HepG2 (cell line): ENCODE data around the gene RETN. TPM values are rescaled to one million over a fixed set of nuclear protein-coding genes. Genes with fewer than 3 reads are reported as not detected.

Source experiments
- CBX5 ChIP-seq: sonication (generic); formaldehyde crosslinking; IDR thresholded peaks from 2 replicates; pipeline ENCODE4 v1.4.0; 2020; ENCODE audit warnings: missing genetic modification reagents, borderline replicate concordance
- ETV5 ChIP-seq: IDR thresholded peaks from 2 replicates; pipeline ENCODE4 v1.6.1; 2018; ENCODE audit warnings: missing biosample characterization, missing genetic modification reagents, inconsistent platforms, borderline replicate concordance
- FOXP1 ChIP-seq, 2 experiments: fragments of 450-650 bp in 1 of 2; IDR thresholded peaks; 2 replicates each; pipeline ENCODE4 v1.6.1; 2017 to 2018; ENCODE audit warnings: antibody characterized with exemption in 1 of 2
- JUN ChIP-seq: sonication (generic); formaldehyde crosslinking; IDR thresholded peaks from 2 replicates; pipeline ENCODE4 v1.4.0; 2020; ENCODE audit warnings: mild to moderate bottlenecking, missing genetic modification reagents
- KIAA2018 ChIP-seq: sonication (generic); formaldehyde crosslinking; IDR thresholded peaks from 2 replicates; pipeline ENCODE4 v1.5.0; 2020; ENCODE audit warnings: mild to moderate bottlenecking, missing genetic modification reagents, borderline replicate concordance
- MLXIP ChIP-seq: sonication (generic); formaldehyde crosslinking; IDR thresholded peaks from 2 replicates; pipeline ENCODE4 v1.9.0; 2021; ENCODE audit warnings: missing genetic modification reagents, borderline replicate concordance
- MXD4 ChIP-seq: IDR thresholded peaks from 2 replicates; pipeline ENCODE4 v1.6.1; 2016; ENCODE audit warnings: mild to moderate bottlenecking, missing biosample characterization, missing genetic modification reagents
- NFKB2 ChIP-seq: sonication (generic); formaldehyde crosslinking; IDR thresholded peaks from 2 replicates; pipeline ENCODE4 v1.4.0; 2020; ENCODE audit warnings: missing genetic modification reagents, borderline replicate concordance
- POLR2G ChIP-seq: fragments of 200-400 bp; formaldehyde crosslinking; IDR thresholded peaks from 2 replicates; pipeline ENCODE4 v1.6.1; 2018; ENCODE audit warnings: mild to moderate bottlenecking, low read depth, low read length, moderate library complexity
- RARA ChIP-seq: IDR thresholded peaks from 2 replicates; pipeline ENCODE4 v1.6.1; 2016; ENCODE audit warnings: missing genetic modification reagents, missing compliant biosample characterization
- REL ChIP-seq: sonication (generic); formaldehyde crosslinking; conservative IDR thresholded peaks from 2 replicates; pipeline ENCODE4 v1.8.0; 2022; ENCODE audit warnings: mild to moderate bottlenecking, missing genetic modification reagents, moderate library complexity
- RFXANK ChIP-seq: IDR thresholded peaks from 2 replicates; pipeline ENCODE4 v1.6.1; 2016
- TFAP4 ChIP-seq: sonication (generic); IDR thresholded peaks from 2 replicates; pipeline ENCODE4 v1.6.1; 2016; ENCODE audit warnings: low read depth, borderline replicate concordance
- ZNF550 ChIP-seq: sonication (generic); formaldehyde crosslinking; IDR thresholded peaks from 2 replicates; pipeline ENCODE4 v1.4.0; 2020; ENCODE audit warnings: mild to moderate bottlenecking, missing genetic modification reagents, borderline replicate concordance
- polyA plus RNA-seq, 8 experiments: library from polyadenylated mRNA; depleted of rRNA in 3 of 8; stranded (reverse) in 7 of 8; unstranded in 1 of 8; fragments of >200 nt; fragmentation: Illumina TruSeq in 4 of 8; extraction: Trizol in 4 of 8; gene quantifications; 2 replicates each; pipeline versions ENCODE4 v1.2.1 to v1.2.3, GENCODE V29; 2011 to 2016; ENCODE audit warnings: low read depth in 4 of 8, missing spikeins in 1 of 8, mixed read lengths in 1 of 8; ENCODE audit not compliant: insufficient read depth in 1 of 8
- total RNA-seq, 5 experiments: library from RNA; depleted of rRNA; stranded (reverse); fragments of >200 nt; fragmentation: Illumina TruSeq; extraction: Trizol; gene quantifications; 2 replicates each; pipeline ENCODE4 v1.2.3, GENCODE V29; 2016; ENCODE audit warnings: low read depth in 1 of 5
- TF ChIP-seq, protein P1 (sequence below): sonication (generic); formaldehyde crosslinking; IDR thresholded peaks from 2 replicates; pipeline ENCODE4 v1.4.0; 2020; ENCODE audit warnings: missing genetic modification reagents

Gene RETN
- total and polyA plus RNA-seq, 2 of the 13 experiments (the other 11 are each of a cell fraction or from before 2014, with no cell fraction given), result not detected

DNA sequence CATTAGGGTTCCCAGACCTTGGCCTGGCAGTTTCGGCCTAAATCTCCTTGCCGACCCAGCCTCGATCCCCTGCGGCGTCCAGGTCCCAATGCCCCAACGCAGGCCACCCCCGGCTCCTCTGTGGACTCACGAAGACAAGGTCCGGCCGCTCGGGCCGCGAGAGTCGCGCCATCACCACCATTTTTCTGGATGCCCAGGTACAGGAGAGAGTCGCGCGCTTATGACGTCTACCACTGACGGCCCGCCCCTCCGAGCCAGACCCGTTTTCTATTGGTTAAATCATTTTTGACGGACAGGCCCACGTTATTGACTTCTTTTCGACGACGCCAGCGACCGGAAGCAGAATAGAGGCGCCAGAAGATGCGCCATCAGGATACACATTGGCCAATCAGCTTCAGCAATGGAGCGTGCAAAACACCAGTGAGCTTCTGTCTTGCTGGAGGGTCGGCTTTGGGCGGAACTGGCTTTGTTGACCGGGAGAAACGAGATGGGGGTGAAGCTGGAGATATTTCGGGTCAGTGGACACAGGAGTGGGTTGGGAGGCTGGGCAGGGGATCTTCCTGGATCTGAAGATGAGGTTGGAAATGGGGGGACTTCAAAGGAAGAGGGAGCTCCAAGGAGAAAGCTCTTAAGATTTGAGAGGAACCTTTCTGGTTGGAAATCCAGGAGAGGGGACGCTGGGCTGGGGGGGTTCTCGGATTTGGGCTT is 39.3 kb upstream of the RETN start, which contains the start of the genes PET100 and XAB2 (continued):
- TF ChIP-seq KIAA2018 (CRISPR knock-in tag), result no peak
- no peak for TF ChIP-seq JUN
- TF ChIP-seq POLR2G, result peak; percentile 77
- no peak for TF ChIP-seq REL (CRISPR knock-in tag)
- TF ChIP-seq ETV5 (CRISPR knock-in tag), result peak; percentile 81; the same call in 1 of the 2 replicates
- TF ChIP-seq MXD4 (CRISPR knock-in tag), result no peak
- no peak for TF ChIP-seq MLXIP (CRISPR knock-in tag)
- peak; percentile 54; the same call in 1 of the 2 replicates for TF ChIP-seq NFKB2 (CRISPR knock-in tag)
- 0 out of 2 replicates have a peak, but pooled peaks have one; percentile 22 for TF ChIP-seq TFAP4
- no peak for TF ChIP-seq ZNF550 (CRISPR knock-in tag)
- no peak for TF ChIP-seq RARA
- TF ChIP-seq, protein P1, sequence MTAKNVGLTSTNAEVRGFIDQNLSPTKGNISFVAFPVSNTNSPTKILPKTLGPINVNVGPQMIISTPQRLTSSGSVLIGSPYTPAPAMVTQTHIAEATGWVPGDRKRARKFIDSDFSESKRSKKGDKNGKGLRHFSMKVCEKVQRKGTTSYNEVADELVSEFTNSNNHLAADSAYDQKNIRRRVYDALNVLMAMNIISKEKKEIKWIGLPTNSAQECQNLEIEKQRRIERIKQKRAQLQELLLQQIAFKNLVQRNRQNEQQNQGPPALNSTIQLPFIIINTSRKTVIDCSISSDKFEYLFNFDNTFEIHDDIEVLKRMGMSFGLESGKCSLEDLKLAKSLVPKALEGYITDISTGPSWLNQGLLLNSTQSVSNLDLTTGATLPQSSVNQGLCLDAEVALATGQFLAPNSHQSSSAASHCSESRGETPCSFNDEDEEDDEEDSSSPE (CRISPR knock-in tag), result peak; percentile 86
- peak; percentile 26; the same call in 1 of the 2 replicates for TF ChIP-seq CBX5
- TF ChIP-seq FOXP1 (IDR thresholded peaks at IDR 0.05), result peak; percentile 33; the same call in 1 of the 2 replicates
- TF ChIP-seq FOXP1 (CRISPR knock-in tag; IDR thresholded peaks at IDR 0.05), result no peak
- no peak for TF ChIP-seq RFXANK (CRISPR knock-in tag)
